Measurements from ENCODE around the gene GPR52. TPM values are rescaled to one million over a fixed set of nuclear protein-coding genes. Genes with fewer than 3 reads are reported as not detected.

Gene GPR52, protein sequence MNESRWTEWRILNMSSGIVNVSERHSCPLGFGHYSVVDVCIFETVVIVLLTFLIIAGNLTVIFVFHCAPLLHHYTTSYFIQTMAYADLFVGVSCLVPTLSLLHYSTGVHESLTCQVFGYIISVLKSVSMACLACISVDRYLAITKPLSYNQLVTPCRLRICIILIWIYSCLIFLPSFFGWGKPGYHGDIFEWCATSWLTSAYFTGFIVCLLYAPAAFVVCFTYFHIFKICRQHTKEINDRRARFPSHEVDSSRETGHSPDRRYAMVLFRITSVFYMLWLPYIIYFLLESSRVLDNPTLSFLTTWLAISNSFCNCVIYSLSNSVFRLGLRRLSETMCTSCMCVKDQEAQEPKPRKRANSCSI
- total RNA-seq: 1 to 10 TPM; 4.8 to 7.5 TPM
- not detected for polyA plus RNA-seq (ENCODE audit: insufficient read depth, low read depth, low replicate concordance)
- long read RNA-seq, donor 1: 0 reads
- long read RNA-seq, donor 2: 0 reads

DNA sequence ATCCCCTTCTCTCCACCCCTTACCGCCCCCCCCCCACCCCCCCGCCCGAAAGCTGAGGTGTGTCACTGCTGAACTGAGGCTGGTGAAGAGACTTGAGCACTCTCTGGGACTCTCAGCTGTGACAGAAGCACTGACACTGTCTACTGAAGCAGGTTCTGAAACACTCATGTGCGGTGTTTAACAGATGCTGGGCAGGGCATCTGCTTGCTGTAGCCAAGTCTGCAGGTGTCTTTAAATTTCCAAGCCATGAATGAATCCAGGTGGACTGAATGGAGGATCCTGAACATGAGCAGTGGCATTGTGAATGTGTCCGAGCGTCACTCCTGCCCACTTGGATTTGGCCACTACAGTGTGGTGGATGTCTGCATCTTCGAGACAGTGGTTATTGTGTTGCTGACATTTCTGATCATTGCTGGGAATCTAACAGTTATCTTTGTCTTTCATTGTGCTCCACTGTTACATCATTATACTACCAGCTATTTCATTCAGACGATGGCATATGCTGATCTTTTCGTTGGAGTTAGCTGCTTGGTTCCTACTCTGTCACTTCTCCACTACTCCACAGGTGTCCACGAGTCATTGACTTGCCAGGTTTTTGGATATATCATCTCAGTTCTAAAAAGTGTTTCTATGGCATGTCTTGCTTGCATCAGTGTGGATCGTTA, at the start of gene GPR52:
Gene GPR52, plus strand, starts transcription at position 99 of the 665 bp plus-strand sequence. Its CDS starts 148 bp downstream, at position 247.
- TF ChIP-seq POLR2A (IDR thresholded peaks at IDR 0.05): no peak
- TF ChIP-seq, protein P1, sequence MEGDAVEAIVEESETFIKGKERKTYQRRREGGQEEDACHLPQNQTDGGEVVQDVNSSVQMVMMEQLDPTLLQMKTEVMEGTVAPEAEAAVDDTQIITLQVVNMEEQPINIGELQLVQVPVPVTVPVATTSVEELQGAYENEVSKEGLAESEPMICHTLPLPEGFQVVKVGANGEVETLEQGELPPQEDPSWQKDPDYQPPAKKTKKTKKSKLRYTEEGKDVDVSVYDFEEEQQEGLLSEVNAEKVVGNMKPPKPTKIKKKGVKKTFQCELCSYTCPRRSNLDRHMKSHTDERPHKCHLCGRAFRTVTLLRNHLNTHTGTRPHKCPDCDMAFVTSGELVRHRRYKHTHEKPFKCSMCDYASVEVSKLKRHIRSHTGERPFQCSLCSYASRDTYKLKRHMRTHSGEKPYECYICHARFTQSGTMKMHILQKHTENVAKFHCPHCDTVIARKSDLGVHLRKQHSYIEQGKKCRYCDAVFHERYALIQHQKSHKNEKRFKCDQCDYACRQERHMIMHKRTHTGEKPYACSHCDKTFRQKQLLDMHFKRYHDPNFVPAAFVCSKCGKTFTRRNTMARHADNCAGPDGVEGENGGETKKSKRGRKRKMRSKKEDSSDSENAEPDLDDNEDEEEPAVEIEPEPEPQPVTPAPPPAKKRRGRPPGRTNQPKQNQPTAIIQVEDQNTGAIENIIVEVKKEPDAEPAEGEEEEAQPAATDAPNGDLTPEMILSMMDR (IDR thresholded peaks at IDR 0.05): no peak
- WGBS, 2 donors: 92 to 93% methylated on average over 11 of the region's 11 CpGs
- no peaks in the 10 kb centered on the region for H3K4me1 ChIP-seq
- no peaks in the 10 kb centered on the region for H3K36me3 ChIP-seq (ENCODE audit: low read depth, missing control alignments)
- H3K9me3 ChIP-seq: no peaks in the 10 kb centered on the region
- H3K4me3 ChIP-seq: no peak within 1 kb of the TSS
- DNase-seq: no peak
- intact Hi-C loops (cut with DNase I; ENCODE audit: low total_unique reads): no loop called here
- no peaks in the 10 kb centered on the region for H3K27me3 ChIP-seq
- no peak within 1 kb of the TSS for H3K27ac ChIP-seq

DNA sequence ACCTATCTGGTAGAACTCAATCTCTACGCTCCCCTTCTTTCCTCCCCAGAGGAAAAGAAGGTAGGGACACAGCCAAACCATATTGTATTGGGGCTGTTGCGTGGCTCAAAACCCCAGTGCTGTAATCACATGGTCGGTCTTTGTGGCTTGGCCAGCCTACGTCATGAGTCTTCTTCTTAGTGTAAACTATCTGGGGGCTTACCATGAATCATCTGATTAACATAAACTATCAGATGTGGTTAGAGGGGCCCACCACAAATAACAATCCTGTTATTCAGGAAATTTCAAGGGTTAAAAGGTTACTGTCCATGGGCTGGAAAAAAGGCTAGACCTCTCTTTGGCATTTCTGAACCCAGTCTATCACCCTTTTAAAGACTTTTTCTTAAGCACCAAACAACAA, 49.5 kb upstream of the GPR52 start:
- no peaks in the 10 kb centered on the region for H3K4me1 ChIP-seq
- H3K27ac ChIP-seq: no peak overlapping the region
- 92 to 98% methylated on average over 4 of the region's 4 CpGs for WGBS, 2 donors
- H3K36me3 ChIP-seq (ENCODE audit: low read depth, missing control alignments): no peaks in the 10 kb centered on the region
- TF ChIP-seq, protein P1 (IDR thresholded peaks at IDR 0.05): no peak
- no peak for TF ChIP-seq POLR2A (IDR thresholded peaks at IDR 0.05)
- intact Hi-C loops (cut with DNase I; ENCODE audit: low total_unique reads): no loop called here
- no peaks in the 10 kb centered on the region for H3K27me3 ChIP-seq
- DNase-seq: no peak
- H3K9me3 ChIP-seq: no peaks in the 10 kb centered on the region
- H3K4me3 ChIP-seq: no peak overlapping the region

DNA sequence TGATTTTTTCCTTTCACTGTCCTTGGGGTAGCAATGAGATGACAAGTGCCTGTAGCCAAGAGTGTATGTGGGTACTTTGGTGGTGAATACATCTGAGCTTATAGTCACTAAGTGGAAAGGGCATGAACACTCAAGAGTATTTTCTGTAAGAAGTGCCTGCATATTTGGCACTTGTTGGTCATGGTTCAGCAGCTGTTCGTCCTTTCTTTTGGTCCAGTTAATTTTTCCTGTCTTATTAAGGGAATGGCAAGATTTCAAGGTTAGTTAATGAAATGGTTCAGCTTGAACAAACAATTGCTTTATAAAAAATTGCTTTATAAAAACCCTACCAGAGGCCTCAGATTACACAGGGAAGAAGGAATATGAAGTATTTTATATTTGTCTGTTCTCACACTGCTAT, 48.6 kb upstream of the GPR52 start:
- no peaks in the 10 kb centered on the region for H3K36me3 ChIP-seq (ENCODE audit: low read depth, missing control alignments)
- TF ChIP-seq, protein P1 (IDR thresholded peaks at IDR 0.05): no peak
- TF ChIP-seq POLR2A (IDR thresholded peaks at IDR 0.05): no peak
- H3K4me1 ChIP-seq: no peaks in the 10 kb centered on the region
- no peak overlapping the region for H3K27ac ChIP-seq
- 52 to 60% methylated on average over 1 of the region's 1 CpG for WGBS, 2 donors
- DNase-seq: no peak
- no peaks in the 10 kb centered on the region for H3K27me3 ChIP-seq
- intact Hi-C loops (cut with DNase I; ENCODE audit: low total_unique reads): no loop called here
- no peaks in the 10 kb centered on the region for H3K9me3 ChIP-seq
- no peak overlapping the region for H3K4me3 ChIP-seq

DNA sequence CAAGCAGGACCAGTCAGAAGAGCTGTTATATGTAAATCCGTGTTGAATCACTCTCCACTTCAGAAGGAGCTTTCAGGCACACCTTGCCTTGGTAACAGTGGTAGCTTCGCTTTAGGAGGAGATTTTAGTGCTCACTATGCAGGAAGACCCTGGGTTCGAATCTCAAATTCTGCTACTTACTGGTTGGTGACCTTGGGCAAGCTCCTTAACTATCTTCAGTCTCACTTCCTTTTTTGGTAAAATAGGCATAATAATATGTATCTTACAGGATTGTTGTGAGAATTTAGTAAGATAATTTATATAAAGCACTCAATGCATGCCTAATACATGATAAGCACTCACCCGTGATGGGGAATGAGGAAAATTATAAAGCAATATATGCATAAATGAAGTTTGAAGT, 46.7 kb upstream of the GPR52 start:
- no peaks in the 10 kb centered on the region for H3K9me3 ChIP-seq
- H3K36me3 ChIP-seq (ENCODE audit: low read depth, missing control alignments): no peaks in the 10 kb centered on the region
- no peak for DNase-seq
- intact Hi-C loops (cut with DNase I; ENCODE audit: low total_unique reads): no loop called here
- H3K27ac ChIP-seq: no peak overlapping the region
- H3K4me3 ChIP-seq: no peak overlapping the region
- WGBS, 2 donors: 88 to 93% methylated on average over 4 of the region's 4 CpGs
- no peak for TF ChIP-seq POLR2A (IDR thresholded peaks at IDR 0.05)
- TF ChIP-seq, protein P1 (IDR thresholded peaks at IDR 0.05): no peak
- no peaks in the 10 kb centered on the region for H3K27me3 ChIP-seq
- H3K4me1 ChIP-seq: no peaks in the 10 kb centered on the region

Data from testis (tissue), 5 donors.